GM12878 (cell line): ENCODE data around the gene MAGI2. TPM values are rescaled to one million over a fixed set of nuclear protein-coding genes. Genes with fewer than 3 reads are reported as not detected.

ENCODE experiments used
- IRF4 ChIP-seq: IDR thresholded peaks from 2 replicates; pipeline ENCODE4 v1.6.1; 2011; ENCODE audit warnings: low read depth, low read length
- LARP7 ChIP-seq: fragments of 450-650 bp; IDR thresholded peaks from 2 replicates; pipeline ENCODE4 v1.6.1; 2017; ENCODE audit warnings: mild to moderate bottlenecking
- NR2C1 ChIP-seq: fragments of 450-650 bp; IDR thresholded peaks from 2 replicates; pipeline ENCODE4 v1.6.1; 2017; ENCODE audit warnings: antibody characterized with exemption, mild to moderate bottlenecking, moderate library complexity
- NR2C2 ChIP-seq: IDR thresholded peaks from 2 replicates; pipeline ENCODE4 v1.6.1; 2011; ENCODE audit warnings: borderline replicate concordance, low read depth; ENCODE audit not compliant: control insufficient read depth, insufficient read length
- SP1 ChIP-seq: IDR thresholded peaks from one replicate; pipeline ENCODE4 v1.6.1; 2011; ENCODE audit warnings: low read depth, low read length
- SREBF2 ChIP-seq: IDR thresholded peaks from 2 replicates; pipeline ENCODE4 v1.6.1; 2012; ENCODE audit warnings: mild to moderate bottlenecking, low read length
- polyA plus RNA-seq, 11 experiments: library from polyadenylated mRNA; depleted of rRNA in 4 of 11; unstranded in 6 of 11; stranded (reverse) in 5 of 11; fragments of >200 nt; fragmentation: Nextera tagmentation in 4 of 11; fragmentation: Illumina TruSeq in 1 of 11; extraction: Ambion mirVana in 4 of 11; extraction: Trizol in 1 of 11; gene quantifications; 1 replicate in 1 of 11; 2 replicates in 10 of 11; pipeline versions ENCODE4 v1.2.1 to v1.2.3, GENCODE V29; 2011 to 2016; ENCODE audit warnings: inconsistent platforms in 2 of 11, missing spikeins in 2 of 11, low read depth in 1 of 11
- total RNA-seq, 4 experiments: library from RNA; depleted of rRNA in 3 of 4; stranded (reverse); fragments of >200 nt in 3 of 4; fragmentation: Illumina TruSeq in 1 of 4; extraction: Trizol in 1 of 4; gene quantifications; 2 replicates each; pipeline versions ENCODE4 v1.2.1 to v1.2.3, GENCODE V29; 2013 to 2021
- TF ChIP-seq, protein P1 (sequence below): fragments of 450-650 bp; IDR thresholded peaks from 2 replicates; pipeline ENCODE4 v1.6.1; 2017; ENCODE audit warnings: mild to moderate bottlenecking, moderate library complexity
- TF ChIP-seq, protein P2 (sequence below): fragments of 150-350 bp; IDR thresholded peaks from 2 replicates; pipeline ENCODE4 v1.6.1; 2016; ENCODE audit warnings: low read depth, low read length
- TF ChIP-seq, protein P3 (sequence below): fragments of 450-650 bp; IDR thresholded peaks from 2 replicates; pipeline ENCODE4 v1.6.1; 2017; ENCODE audit warnings: mild to moderate bottlenecking, moderate library complexity
- TF ChIP-seq, protein P4 (sequence below): IDR thresholded peaks from 2 replicates; pipeline ENCODE4 v1.6.1; 2011; ENCODE audit warnings: borderline replicate concordance, low read depth, mild to moderate bottlenecking, moderate library complexity, low read length; ENCODE audit not compliant: insufficient read depth, poor library complexity, severe bottlenecking
- TF ChIP-seq, protein P5 (sequence below), 3 experiments: IDR thresholded peaks in 2 of 3; conservative IDR thresholded peaks in 1 of 3; 2 replicates each; pipeline ENCODE4 v1.5.1; 2011; ENCODE audit warnings: low read depth in 3 of 3, low read length in 3 of 3, mild to moderate bottlenecking in 3 of 3, control low read depth in 2 of 3, moderate library complexity in 2 of 3, inconsistent platforms in 1 of 3, mixed read lengths in 1 of 3; ENCODE audit not compliant: control insufficient read depth in 2 of 3, insufficient read depth in 1 of 3; ENCODE audit errors: extremely low read depth in 1 of 3
- TF ChIP-seq, protein P6 (sequence below): fragments of 450-650 bp; IDR thresholded peaks from 2 replicates; pipeline ENCODE4 v1.6.1; 2017; ENCODE audit warnings: mild to moderate bottlenecking

MAGI2 gene
- total and polyA plus RNA-seq, 10 of the 15 experiments (the other 5 are each of a cell fraction or from before 2014, with no cell fraction given) = 0.01 to 0.31 (median 0.05) TPM; not detected in 2

GRCh38 chr7:78616539-78616938 is 836.9 kb downstream of the MAGI2 start (continued):
- TF ChIP-seq, protein P1, sequence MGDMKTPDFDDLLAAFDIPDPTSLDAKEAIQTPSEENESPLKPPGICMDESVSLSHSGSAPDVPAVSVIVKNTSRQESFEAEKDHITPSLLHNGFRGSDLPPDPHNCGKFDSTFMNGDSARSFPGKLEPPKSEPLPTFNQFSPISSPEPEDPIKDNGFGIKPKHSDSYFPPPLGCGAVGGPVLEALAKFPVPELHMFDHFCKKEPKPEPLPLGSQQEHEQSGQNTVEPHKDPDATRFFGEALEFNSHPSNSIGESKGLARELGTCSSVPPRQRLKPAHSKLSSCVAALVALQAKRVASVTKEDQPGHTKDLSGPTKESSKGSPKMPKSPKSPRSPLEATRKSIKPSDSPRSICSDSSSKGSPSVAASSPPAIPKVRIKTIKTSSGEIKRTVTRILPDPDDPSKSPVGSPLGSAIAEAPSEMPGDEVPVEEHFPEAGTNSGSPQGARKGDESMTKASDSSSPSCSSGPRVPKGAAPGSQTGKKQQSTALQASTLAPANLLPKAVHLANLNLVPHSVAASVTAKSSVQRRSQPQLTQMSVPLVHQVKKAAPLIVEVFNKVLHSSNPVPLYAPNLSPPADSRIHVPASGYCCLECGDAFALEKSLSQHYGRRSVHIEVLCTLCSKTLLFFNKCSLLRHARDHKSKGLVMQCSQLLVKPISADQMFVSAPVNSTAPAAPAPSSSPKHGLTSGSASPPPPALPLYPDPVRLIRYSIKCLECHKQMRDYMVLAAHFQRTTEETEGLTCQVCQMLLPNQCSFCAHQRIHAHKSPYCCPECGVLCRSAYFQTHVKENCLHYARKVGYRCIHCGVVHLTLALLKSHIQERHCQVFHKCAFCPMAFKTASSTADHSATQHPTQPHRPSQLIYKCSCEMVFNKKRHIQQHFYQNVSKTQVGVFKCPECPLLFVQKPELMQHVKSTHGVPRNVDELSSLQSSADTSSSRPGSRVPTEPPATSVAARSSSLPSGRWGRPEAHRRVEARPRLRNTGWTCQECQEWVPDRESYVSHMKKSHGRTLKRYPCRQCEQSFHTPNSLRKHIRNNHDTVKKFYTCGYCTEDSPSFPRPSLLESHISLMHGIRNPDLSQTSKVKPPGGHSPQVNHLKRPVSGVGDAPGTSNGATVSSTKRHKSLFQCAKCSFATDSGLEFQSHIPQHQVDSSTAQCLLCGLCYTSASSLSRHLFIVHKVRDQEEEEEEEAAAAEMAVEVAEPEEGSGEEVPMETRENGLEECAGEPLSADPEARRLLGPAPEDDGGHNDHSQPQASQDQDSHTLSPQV = no peak
- TF ChIP-seq, protein P2, sequence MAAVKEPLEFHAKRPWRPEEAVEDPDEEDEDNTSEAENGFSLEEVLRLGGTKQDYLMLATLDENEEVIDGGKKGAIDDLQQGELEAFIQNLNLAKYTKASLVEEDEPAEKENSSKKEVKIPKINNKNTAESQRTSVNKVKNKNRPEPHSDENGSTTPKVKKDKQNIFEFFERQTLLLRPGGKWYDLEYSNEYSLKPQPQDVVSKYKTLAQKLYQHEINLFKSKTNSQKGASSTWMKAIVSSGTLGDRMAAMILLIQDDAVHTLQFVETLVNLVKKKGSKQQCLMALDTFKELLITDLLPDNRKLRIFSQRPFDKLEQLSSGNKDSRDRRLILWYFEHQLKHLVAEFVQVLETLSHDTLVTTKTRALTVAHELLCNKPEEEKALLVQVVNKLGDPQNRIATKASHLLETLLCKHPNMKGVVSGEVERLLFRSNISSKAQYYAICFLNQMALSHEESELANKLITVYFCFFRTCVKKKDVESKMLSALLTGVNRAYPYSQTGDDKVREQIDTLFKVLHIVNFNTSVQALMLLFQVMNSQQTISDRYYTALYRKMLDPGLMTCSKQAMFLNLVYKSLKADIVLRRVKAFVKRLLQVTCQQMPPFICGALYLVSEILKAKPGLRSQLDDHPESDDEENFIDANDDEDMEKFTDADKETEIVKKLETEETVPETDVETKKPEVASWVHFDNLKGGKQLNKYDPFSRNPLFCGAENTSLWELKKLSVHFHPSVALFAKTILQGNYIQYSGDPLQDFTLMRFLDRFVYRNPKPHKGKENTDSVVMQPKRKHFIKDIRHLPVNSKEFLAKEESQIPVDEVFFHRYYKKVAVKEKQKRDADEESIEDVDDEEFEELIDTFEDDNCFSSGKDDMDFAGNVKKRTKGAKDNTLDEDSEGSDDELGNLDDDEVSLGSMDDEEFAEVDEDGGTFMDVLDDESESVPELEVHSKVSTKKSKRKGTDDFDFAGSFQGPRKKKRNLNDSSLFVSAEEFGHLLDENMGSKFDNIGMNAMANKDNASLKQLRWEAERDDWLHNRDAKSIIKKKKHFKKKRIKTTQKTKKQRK = no peak
- TF ChIP-seq, protein P3, sequence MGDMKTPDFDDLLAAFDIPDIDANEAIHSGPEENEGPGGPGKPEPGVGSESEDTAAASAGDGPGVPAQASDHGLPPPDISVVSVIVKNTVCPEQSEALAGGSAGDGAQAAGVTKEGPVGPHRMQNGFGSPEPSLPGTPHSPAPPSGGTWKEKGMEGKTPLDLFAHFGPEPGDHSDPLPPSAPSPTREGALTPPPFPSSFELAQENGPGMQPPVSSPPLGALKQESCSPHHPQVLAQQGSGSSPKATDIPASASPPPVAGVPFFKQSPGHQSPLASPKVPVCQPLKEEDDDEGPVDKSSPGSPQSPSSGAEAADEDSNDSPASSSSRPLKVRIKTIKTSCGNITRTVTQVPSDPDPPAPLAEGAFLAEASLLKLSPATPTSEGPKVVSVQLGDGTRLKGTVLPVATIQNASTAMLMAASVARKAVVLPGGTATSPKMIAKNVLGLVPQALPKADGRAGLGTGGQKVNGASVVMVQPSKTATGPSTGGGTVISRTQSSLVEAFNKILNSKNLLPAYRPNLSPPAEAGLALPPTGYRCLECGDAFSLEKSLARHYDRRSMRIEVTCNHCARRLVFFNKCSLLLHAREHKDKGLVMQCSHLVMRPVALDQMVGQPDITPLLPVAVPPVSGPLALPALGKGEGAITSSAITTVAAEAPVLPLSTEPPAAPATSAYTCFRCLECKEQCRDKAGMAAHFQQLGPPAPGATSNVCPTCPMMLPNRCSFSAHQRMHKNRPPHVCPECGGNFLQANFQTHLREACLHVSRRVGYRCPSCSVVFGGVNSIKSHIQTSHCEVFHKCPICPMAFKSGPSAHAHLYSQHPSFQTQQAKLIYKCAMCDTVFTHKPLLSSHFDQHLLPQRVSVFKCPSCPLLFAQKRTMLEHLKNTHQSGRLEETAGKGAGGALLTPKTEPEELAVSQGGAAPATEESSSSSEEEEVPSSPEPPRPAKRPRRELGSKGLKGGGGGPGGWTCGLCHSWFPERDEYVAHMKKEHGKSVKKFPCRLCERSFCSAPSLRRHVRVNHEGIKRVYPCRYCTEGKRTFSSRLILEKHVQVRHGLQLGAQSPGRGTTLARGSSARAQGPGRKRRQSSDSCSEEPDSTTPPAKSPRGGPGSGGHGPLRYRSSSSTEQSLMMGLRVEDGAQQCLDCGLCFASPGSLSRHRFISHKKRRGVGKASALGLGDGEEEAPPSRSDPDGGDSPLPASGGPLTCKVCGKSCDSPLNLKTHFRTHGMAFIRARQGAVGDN = no peak
- no peak for TF ChIP-seq NR2C2
- TF ChIP-seq, protein P4, sequence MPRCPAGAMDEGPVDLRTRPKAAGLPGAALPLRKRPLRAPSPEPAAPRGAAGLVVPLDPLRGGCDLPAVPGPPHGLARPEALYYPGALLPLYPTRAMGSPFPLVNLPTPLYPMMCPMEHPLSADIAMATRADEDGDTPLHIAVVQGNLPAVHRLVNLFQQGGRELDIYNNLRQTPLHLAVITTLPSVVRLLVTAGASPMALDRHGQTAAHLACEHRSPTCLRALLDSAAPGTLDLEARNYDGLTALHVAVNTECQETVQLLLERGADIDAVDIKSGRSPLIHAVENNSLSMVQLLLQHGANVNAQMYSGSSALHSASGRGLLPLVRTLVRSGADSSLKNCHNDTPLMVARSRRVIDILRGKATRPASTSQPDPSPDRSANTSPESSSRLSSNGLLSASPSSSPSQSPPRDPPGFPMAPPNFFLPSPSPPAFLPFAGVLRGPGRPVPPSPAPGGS = no peak
- TF ChIP-seq SREBF2 = no peak
- TF ChIP-seq, protein P5, sequence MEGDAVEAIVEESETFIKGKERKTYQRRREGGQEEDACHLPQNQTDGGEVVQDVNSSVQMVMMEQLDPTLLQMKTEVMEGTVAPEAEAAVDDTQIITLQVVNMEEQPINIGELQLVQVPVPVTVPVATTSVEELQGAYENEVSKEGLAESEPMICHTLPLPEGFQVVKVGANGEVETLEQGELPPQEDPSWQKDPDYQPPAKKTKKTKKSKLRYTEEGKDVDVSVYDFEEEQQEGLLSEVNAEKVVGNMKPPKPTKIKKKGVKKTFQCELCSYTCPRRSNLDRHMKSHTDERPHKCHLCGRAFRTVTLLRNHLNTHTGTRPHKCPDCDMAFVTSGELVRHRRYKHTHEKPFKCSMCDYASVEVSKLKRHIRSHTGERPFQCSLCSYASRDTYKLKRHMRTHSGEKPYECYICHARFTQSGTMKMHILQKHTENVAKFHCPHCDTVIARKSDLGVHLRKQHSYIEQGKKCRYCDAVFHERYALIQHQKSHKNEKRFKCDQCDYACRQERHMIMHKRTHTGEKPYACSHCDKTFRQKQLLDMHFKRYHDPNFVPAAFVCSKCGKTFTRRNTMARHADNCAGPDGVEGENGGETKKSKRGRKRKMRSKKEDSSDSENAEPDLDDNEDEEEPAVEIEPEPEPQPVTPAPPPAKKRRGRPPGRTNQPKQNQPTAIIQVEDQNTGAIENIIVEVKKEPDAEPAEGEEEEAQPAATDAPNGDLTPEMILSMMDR (IDR thresholded peaks at IDR 0.05 in 2 of 3, conservative IDR thresholded peaks at IDR 0.05 in 1 of 3; ENCODE audit: control insufficient read depth in 2 of 3, extremely low read depth in 1 of 3, insufficient read depth in 1 of 3, low read depth in 3 of 3, low read length in 3 of 3) = no peak
- no peak for TF ChIP-seq NR2C1
- TF ChIP-seq IRF4 = no peak
- TF ChIP-seq, protein P6, sequence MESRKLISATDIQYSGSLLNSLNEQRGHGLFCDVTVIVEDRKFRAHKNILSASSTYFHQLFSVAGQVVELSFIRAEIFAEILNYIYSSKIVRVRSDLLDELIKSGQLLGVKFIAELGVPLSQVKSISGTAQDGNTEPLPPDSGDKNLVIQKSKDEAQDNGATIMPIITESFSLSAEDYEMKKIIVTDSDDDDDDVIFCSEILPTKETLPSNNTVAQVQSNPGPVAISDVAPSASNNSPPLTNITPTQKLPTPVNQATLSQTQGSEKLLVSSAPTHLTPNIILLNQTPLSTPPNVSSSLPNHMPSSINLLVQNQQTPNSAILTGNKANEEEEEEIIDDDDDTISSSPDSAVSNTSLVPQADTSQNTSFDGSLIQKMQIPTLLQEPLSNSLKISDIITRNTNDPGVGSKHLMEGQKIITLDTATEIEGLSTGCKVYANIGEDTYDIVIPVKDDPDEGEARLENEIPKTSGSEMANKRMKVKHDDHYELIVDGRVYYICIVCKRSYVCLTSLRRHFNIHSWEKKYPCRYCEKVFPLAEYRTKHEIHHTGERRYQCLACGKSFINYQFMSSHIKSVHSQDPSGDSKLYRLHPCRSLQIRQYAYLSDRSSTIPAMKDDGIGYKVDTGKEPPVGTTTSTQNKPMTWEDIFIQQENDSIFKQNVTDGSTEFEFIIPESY = no peak
- TF ChIP-seq LARP7 = no peak
- TF ChIP-seq SP1 = no peak
